Stimulated activated CD4-positive, alpha-beta T cell treated with anti-CD3 and anti-CD28 coated beads, Interleukin-2, amount 100 ng/mL, for 48 hours (primary cell): ENCODE results near the gene EPB42.
"Not testable (repeated sequence)": the region's sequence is repeated elsewhere in the genome, so short reads cannot be mapped to it uniquely, and the experiment has no call there.

Experiments
- DNase-seq, 2 donors: peaks; one replicate each; pipeline ENCODE4 v3.0.0-alpha.2; 2020

EPB42 gene

GRCh38 chr15:43184407-43185124 is 36.3 kb downstream of the EPB42 start:
- DNase-seq: no peak

DNA sequence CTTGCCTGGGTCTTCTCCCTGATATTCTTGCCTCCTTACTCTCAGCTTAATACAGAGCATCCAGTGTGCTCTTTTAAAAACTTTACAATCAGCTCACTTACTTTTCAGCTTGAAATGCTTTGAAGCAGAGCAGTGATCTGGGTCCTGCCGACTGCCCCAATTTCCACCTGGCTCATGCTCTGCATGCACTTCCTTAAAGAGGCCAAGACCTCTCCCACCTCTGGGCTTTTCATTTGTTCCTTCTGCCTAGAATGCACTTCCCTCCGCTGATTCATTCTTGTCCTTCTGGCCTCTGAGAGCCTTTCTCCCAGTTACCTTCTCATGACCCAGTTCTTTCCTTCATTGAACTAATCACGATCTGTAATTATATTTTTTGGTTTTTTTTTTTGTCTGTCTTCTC is 37.5 kb downstream of the EPB42 start:
- DNase-seq: no peak

DNA sequence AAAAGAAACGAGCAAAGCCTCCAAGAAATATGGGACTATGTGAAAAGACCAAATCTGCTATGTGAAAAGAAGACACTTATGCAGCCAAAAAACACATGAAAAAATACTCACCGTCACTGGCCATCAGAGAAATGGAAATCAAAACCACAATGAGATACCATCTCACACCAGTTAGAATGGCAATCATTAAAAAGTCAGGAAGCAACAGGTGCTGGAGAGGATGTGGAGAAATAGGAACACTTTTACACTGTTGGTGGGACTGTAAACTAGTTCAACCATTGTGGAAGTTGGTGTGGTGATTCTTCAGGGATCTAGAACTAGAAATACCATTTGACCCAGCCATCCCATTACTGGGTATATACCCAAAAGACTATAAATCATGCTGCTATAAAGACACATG is 43.7 kb downstream of the EPB42 start:
- DNase-seq: not testable (repeated sequence)

DNA sequence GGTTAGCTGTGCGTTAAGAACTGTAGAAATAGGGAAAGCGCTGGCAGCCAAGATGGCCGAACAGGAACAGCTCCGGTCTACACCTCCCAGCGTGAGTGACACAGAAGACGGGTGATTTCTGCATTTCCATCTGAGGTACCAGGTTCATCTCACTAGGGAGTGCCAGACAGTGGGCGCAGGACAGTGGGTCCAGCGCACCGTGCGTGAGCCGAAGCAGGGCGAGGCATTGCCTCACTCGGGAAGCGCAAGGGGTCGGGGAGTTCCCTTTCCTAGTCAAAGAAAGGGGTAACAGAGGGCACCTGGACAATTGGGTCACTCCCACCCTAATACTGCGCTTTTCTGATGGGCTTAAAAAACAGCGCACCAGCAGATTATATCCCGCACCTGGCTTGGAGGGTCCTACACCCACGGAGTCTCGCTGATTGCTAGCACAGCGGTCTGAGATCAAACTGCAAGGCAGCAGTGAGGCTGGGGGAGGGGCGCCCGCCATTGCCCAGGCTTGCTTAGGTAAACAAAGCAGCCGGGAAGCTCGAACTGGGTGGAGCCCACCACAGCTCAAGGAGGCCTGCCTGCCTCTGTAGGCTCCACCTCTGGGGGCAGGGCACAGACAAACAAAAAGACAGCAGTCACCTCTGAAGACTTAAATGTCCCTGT is 45.0 kb downstream of the EPB42 start:
- not testable (repeated sequence) for DNase-seq

GRCh38 chr15:43169888-43170287 is 50.9 kb downstream of the EPB42 start:
- no peak for DNase-seq

DNA sequence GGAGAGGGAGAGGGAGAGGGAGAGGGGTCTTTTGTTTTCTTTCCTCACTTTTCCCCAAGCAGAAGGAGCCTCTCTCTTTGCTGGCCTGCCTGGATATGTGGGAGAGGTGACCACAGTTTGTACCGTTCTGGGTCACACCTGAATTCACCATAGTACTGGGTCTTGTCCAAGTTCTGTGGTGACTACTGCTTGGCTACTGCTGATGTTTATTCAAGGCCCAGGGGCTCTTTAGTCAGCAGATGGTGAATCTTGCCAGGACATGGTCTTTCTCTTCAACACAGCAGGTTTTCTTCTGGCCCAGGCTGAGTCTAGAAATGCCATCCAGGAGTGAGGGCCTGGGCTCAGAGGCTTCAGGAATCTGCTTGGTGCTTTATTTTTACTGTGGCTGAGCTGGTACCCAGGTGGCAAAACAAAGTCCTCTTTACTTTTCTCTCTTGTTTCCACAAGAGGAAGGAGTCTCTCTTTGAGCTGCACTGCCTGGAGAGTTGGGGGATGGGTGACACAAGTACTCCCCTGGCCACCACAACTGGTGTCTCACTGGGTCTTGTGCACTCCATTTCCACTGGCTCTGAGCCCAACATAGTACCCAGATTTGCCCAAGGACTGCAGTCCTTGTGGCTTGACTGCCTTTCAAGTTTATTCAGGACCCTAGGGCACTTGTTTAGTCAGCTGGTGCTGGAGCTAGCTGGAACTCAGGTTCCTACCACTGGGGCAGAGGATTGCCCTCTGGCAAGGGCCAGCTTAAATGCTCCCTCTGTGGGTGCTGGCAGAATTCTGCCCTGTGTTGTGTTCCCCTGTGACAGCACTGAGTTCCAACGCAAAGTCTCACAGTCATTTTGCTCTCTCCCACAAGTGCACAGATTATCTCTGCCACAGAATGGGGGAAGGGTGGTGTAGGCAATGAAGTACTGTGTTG is 52.4 kb downstream of the EPB42 start:
- no peak for DNase-seq

GRCh38 chr15:43167261-43167660 is 53.6 kb downstream of the EPB42 start:
- DNase-seq: not testable (repeated sequence)

GRCh38 chr15:43165801-43166325 is 55.0 kb downstream of the EPB42 start:
- no peak for DNase-seq

DNA sequence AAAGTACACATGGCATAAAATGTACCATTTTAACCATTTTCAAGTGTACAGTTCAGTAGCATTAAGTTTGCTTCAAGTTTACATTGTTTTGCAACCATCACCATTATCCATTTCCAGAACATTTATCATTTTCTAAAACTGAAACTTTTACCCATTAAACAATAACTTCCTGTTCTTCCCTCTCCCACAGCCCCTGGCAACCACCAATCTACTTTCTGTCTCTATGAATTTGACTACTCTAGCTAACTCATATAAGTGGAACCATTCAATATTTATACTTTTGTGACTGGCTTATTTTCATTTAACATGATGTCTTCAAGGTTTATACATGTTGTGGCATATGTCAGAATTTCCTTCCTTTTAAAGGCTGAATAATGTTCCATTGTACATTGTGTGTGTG is 67.5 kb downstream of the EPB42 start:
- DNase-seq: no peak

DNA sequence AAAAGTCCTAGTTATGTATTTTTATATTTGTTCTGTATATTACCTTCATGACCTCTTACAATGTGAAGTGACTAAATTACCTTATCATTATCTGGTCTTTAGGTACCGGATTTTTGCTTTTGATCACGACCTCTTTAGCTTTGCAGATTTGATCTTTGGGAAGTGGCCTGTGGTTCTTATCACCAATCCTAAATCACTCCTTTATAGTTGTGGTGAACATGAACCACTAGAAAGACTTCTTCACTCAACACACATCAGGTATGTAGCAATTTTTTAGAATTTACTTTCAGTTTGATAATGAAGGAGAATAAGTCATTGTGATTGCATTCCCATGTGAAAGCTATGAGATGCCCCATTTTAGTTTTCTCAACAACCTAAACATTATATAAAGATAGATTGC is 69.1 kb downstream of the EPB42 start:
- no peak for DNase-seq

GRCh38 chr15:43150191-43150929 is 70.5 kb downstream of the EPB42 start:
- no peak for DNase-seq
